Natural killer cell (primary cell): ENCODE measurements around the gene MYPOP. TPM values are rescaled to one million over a fixed set of nuclear protein-coding genes. Genes with fewer than 3 reads are reported as not detected.

Experiments
- ATAC-seq, 3 donors: fragments of 150-1000 bp in 2 of 3; fragments of 200-7000 bp in 1 of 3; cut with Tn5 transposase; 1 replicate in 1 of 3; 2 replicates in 2 of 3; pipeline ENCODE4 v1.10.0; 2021; ENCODE audit warnings: mild to moderate bottlenecking in 2 of 3, moderate library complexity in 2 of 3
- DNase-seq, 2 donors: peaks; one replicate each; pipeline versions ENCODE4 v3.0.0 to v3.0.0-alpha.2; 2013 to 2021; ENCODE audit warnings: mixed read lengths in 1 of 2
- H3K27ac ChIP-seq: one replicate; pipeline ENCODE4 v1.5.1; 2013; ENCODE audit warnings: mild to moderate bottlenecking, low read length
- H3K27me3 ChIP-seq: one replicate; pipeline ENCODE4 v1.6.1; 2013; ENCODE audit warnings: low read length; ENCODE audit not compliant: control insufficient read depth, insufficient read depth
- H3K36me3 ChIP-seq: one replicate; pipeline ENCODE4 v1.6.1; 2013; ENCODE audit warnings: low read length; ENCODE audit not compliant: control insufficient read depth, insufficient read depth
- H3K4me1 ChIP-seq: one replicate; pipeline ENCODE4 v1.6.1; 2013; ENCODE audit warnings: low read length; ENCODE audit not compliant: control insufficient read depth, insufficient read depth
- H3K4me3 ChIP-seq: one replicate; pipeline ENCODE4 v1.5.1; 2013; ENCODE audit warnings: low read length
- H3K9me3 ChIP-seq: one replicate; pipeline ENCODE4 v1.6.1; 2013; ENCODE audit warnings: low read length; ENCODE audit not compliant: control insufficient read depth, insufficient read depth
- H3K27ac Mint-ChIP-seq, 2 donors: one replicate each; pipeline ENCODE4 v1.8.0; 2022; ENCODE audit warnings: mild to moderate bottlenecking in 2 of 2, mixed read lengths in 2 of 2, moderate library complexity in 1 of 2
- H3K27me3 Mint-ChIP-seq, 2 donors: one replicate each; pipeline ENCODE4 v1.8.0; 2022; ENCODE audit warnings: low read depth in 2 of 2, mixed read lengths in 2 of 2
- H3K36me3 Mint-ChIP-seq: one replicate; pipeline ENCODE4 v1.8.0; 2022; ENCODE audit warnings: mixed read lengths
- H3K4me1 Mint-ChIP-seq, 2 donors: one replicate each; pipeline ENCODE4 v1.8.0; 2022; ENCODE audit warnings: mixed read lengths in 2 of 2
- H3K4me3 Mint-ChIP-seq: one replicate; pipeline ENCODE4 v1.8.0; 2022; ENCODE audit warnings: mild to moderate bottlenecking, moderate library complexity, mixed read lengths
- H3K9me3 Mint-ChIP-seq, 2 donors: one replicate each; pipeline ENCODE4 v1.8.0; 2022; ENCODE audit warnings: mixed read lengths in 2 of 2
- WGBS: methylation state at CpG from one replicate; pipeline ENCODE4 v1.1.7; 2013; ENCODE audit warnings: missing lambda C conversion rate; ENCODE audit not compliant: insufficient coverage; 5-methylcytosine and 5-hydroxymethylcytosine counted together
- intact Hi-C: fragments of 100-400 bp; cut with micrococcal nuclease; formaldehyde crosslinking; loops from one replicate; pipeline ENCODE4 v1.14.2; 2022
- total RNA-seq, 4 donors: library from RNA; stranded (reverse); fragments of 120-200 nt in 1 of 4; gene quantifications; one replicate each; pipeline versions ENCODE4 v1.2.3 to v1.2.4, GENCODE V29; 2013 to 2022
- TF ChIP-seq, protein P1 (sequence below): fragments of 200-600 bp; IDR thresholded peaks from one replicate; pipeline ENCODE4 v1.8.0; 2022; ENCODE audit warnings: antibody characterized with exemption

Gene MYPOP
- total RNA-seq, 3 donors from 2014 or later (not counting 1 experiment from before 2014, with no cell fraction given), result 7.0 to 8.4 (median 7.2) TPM

DNA sequence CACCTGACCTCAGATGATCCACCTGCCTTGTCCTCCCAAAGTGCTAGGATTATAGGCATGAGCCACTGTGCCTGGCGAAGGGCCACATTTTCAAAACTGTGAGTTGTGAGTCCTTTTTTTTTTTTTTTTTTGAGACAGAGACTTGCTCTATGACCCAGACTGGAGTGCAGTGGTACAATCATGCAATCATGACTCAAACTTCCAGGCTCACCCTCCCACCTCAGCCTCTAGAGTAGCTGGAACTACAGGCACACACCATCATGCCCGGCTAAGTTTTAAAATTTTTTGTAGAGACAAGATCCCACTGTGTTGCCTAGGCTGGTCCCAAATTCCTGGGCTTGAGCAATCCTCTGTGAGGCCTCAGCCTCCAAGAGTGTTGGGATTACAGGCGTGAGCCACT lies 3.8 kb upstream of the MYPOP start:
- peaks cover 0 to 19% of the 10 kb centered on the region in 2 donors for H3K4me1 Mint-ChIP-seq
- H3K36me3 Mint-ChIP-seq, result no peaks in the 10 kb centered on the region
- Histone ChIP-seq H3K9me3 (no peaks in the 10 kb centered on the region), H3K4me1 (peaks cover 17% of the 10 kb centered on the region), H3K36me3 (no peaks in the 10 kb centered on the region), H3K27me3 (no peaks in the 10 kb centered on the region), H3K4me3 (no peak overlapping the region), H3K27ac (no peak overlapping the region)
- no peak for DNase-seq
- intact Hi-C loops, result no loop called here
- ATAC-seq, result no peak
- no peak overlapping the region for H3K27ac Mint-ChIP-seq
- TF ChIP-seq, protein P1, sequence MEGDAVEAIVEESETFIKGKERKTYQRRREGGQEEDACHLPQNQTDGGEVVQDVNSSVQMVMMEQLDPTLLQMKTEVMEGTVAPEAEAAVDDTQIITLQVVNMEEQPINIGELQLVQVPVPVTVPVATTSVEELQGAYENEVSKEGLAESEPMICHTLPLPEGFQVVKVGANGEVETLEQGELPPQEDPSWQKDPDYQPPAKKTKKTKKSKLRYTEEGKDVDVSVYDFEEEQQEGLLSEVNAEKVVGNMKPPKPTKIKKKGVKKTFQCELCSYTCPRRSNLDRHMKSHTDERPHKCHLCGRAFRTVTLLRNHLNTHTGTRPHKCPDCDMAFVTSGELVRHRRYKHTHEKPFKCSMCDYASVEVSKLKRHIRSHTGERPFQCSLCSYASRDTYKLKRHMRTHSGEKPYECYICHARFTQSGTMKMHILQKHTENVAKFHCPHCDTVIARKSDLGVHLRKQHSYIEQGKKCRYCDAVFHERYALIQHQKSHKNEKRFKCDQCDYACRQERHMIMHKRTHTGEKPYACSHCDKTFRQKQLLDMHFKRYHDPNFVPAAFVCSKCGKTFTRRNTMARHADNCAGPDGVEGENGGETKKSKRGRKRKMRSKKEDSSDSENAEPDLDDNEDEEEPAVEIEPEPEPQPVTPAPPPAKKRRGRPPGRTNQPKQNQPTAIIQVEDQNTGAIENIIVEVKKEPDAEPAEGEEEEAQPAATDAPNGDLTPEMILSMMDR, result no peak
- H3K4me3 Mint-ChIP-seq, result no peak overlapping the region
- WGBS, result 86% methylated on average over 3 of the region's 3 CpGs
- peaks cover 3 to 11% of the 10 kb centered on the region in 2 donors for H3K27me3 Mint-ChIP-seq
- H3K9me3 Mint-ChIP-seq, result no peaks in the 10 kb centered on the region

DNA sequence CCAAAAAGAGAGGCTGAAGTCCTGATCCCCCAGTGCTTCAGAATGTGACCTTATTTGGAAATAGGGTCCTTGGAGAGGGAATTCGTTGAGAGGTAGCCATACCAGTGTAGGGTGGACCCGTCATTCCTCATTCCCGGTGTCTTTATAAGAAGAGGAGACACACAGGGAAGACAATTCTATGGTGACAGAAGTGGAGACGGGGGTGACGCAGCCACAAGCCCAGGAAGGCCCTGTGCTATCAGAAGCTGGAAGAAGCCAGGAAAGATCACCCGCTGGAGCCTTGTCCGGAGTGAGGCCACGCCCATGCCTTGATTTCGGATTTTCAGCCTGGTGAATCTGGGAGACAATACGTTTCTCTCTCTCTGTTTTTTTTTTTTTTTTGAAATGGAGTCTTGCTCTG lies 2.6 kb upstream of the MYPOP start:
- peaks cover 0 to 28% of the 10 kb centered on the region in 2 donors for H3K4me1 Mint-ChIP-seq
- Histone ChIP-seq H3K4me3 (no peak overlapping the region), H3K9me3 (no peaks in the 10 kb centered on the region), H3K27ac (no peak overlapping the region), H3K36me3 (no peaks in the 10 kb centered on the region), H3K27me3 (no peaks in the 10 kb centered on the region), H3K4me1 (peaks cover 22% of the 10 kb centered on the region)
- H3K36me3 Mint-ChIP-seq, result no peaks in the 10 kb centered on the region
- ATAC-seq (no peak), DNase-seq (no peak)
- no peak overlapping the region for H3K4me3 Mint-ChIP-seq
- intact Hi-C loops, result no loop called here
- TF ChIP-seq, protein P1, result no peak
- H3K27me3 Mint-ChIP-seq, result peaks cover 0 to 10% of the 10 kb centered on the region in 2 donors
- WGBS, result 91% methylated on average over 10 of the region's 10 CpGs
- H3K27ac Mint-ChIP-seq, result no peak overlapping the region
- no peaks in the 10 kb centered on the region for H3K9me3 Mint-ChIP-seq

DNA sequence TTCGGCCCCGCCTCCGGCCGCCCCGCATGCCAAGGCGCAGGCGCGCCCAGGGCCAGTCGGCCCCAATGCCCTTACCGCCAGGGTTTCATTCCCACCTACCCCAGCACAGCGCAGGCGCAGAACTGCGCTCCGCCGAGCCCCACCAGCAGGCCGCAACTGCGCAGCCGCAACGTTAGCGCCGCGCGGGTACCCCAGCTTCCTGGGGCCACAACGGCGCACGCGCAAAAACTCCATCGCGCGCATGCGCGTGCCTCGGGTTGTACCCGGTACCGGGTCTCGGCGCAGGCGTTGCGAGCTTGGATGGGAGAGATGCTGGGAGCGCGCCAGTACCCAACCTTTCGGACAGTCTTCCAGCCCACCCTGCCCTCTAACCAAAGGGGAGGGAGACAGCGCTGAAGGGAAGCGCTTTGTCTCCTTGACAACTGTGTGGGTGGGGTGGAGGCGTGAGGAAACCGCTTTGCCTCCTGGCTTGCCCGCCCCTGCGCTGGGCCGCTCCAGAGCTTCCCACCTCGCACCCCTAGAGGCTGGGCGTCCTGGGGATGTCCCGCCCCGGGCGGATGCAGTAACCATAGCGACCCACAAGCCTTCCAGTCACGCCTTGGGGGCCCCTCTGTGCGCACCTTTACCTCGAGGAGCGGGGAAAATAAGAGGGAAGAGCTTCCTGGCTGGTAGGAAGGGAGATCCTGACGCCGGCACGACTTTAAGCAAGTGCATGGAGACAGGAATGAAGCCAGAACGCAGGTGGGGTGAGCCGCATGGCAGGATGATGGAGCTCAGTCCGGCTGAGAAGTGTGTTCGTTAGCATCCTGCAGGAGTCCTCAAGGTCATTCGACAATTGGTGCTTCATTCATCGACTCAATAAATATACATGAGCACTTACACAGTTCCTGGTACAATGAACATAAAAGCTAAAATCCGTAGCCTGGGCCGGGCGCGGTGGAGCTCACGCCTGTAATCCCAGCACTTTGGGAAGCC lies 525 bp upstream of the MYPOP start:
- Histone ChIP-seq H3K4me1 (peaks cover 22% of the 10 kb centered on the region), H3K36me3 (peaks cover 10% of the 10 kb centered on the region), H3K27ac (peak overlapping the region; percentile 73), H3K9me3 (no peaks in the 10 kb centered on the region), H3K4me3 (peak overlapping the region; percentile 56), H3K27me3 (no peaks in the 10 kb centered on the region)
- H3K27ac Mint-ChIP-seq, result peak overlapping the region; percentile 83 to 92
- DNase-seq, result peak; percentile 99 to 100
- 3% methylated on average over 70 of the region's 73 CpGs for WGBS
- TF ChIP-seq, protein P1, result no peak
- intact Hi-C loops, result loop anchor here (1.0 kb wide), 2 partner anchors 17 to 40 kb away; partner anchors contain the start of genes IRF2BP1 and SYMPK
- ATAC-seq, result peak; percentile 85 to 93 (median 87)
- no peaks in the 10 kb centered on the region for H3K9me3 Mint-ChIP-seq
- H3K27me3 Mint-ChIP-seq, result peaks cover 0 to 3% of the 10 kb centered on the region in 2 donors
- H3K4me1 Mint-ChIP-seq, result peaks cover 0 to 30% of the 10 kb centered on the region in 2 donors
- no peaks in the 10 kb centered on the region for H3K36me3 Mint-ChIP-seq
- H3K4me3 Mint-ChIP-seq, result peak overlapping the region; percentile 96
